DND-41 (cell line): ENCODE results near the gene DNAH10.

Experiments used
- ATAC-seq: fragments of 200-7000 bp; cut with Tn5 transposase; 3 replicates; pipeline ENCODE4 v1.9.1; 2021; ENCODE audit warnings: low read depth; ENCODE audit not compliant: insufficient read depth
- DNase-seq: peaks from one replicate; pipeline ENCODE4 v3.0.0-alpha.2; 2020
- H2AFZ ChIP-seq: 2 replicates; pipeline ENCODE4 v1.6.0; 2012; ENCODE audit warnings: low read depth, low read length
- H3K27ac ChIP-seq: 2 replicates; pipeline ENCODE4 v1.5.1; 2012; ENCODE audit warnings: low read length, inconsistent platforms
- H3K27me3 ChIP-seq: fragments of 200-600 bp; sonication (generic); 2 replicates; pipeline ENCODE4 v1.6.0; 2012; ENCODE audit warnings: low read length, mild to moderate bottlenecking, inconsistent platforms; ENCODE audit not compliant: insufficient read depth, poor library complexity
- H3K36me3 ChIP-seq: 2 replicates; pipeline ENCODE4 v1.5.1; 2012; ENCODE audit warnings: low read length, inconsistent platforms; ENCODE audit not compliant: insufficient read depth
- H3K4me1 ChIP-seq: 2 replicates; pipeline ENCODE4 v1.5.1; 2012; ENCODE audit warnings: mild to moderate bottlenecking, low read length; ENCODE audit not compliant: insufficient read depth
- H3K4me2 ChIP-seq: 2 replicates; pipeline ENCODE4 v1.6.0; 2012; ENCODE audit warnings: mild to moderate bottlenecking, moderate library complexity, low read length, inconsistent platforms; ENCODE audit not compliant: insufficient read depth
- H3K4me3 ChIP-seq, 2 experiments: fragments of 200-600 bp in 1 of 2; shearing (Covaris generic) in 1 of 2; 2 replicates each; pipeline ENCODE4 v1.5.1; 2012 to 2016; ENCODE audit warnings: inconsistent platforms in 2 of 2, low read length in 2 of 2, mild to moderate bottlenecking in 2 of 2, low read depth in 1 of 2, moderate library complexity in 1 of 2
- H3K79me2 ChIP-seq: 2 replicates; pipeline ENCODE4 v1.6.0; 2012; ENCODE audit warnings: low read length, inconsistent platforms; ENCODE audit not compliant: insufficient read depth
- H3K9ac ChIP-seq: 2 replicates; pipeline ENCODE4 v1.6.0; 2012; ENCODE audit warnings: low read depth, mild to moderate bottlenecking, inconsistent platforms, low read length, moderate library complexity
- H3K9me3 ChIP-seq: 2 replicates; pipeline ENCODE4 v1.5.1; 2012; ENCODE audit warnings: low read length, moderate library complexity, mild to moderate bottlenecking, inconsistent platforms; ENCODE audit not compliant: insufficient read depth, severe bottlenecking
- H4K20me1 ChIP-seq: 2 replicates; pipeline ENCODE4 v1.6.0; 2012; ENCODE audit warnings: low read length; ENCODE audit not compliant: insufficient read depth
- EZH2 ChIP-seq: IDR thresholded peaks from 3 replicates; pipeline ENCODE4 v1.6.1; 2012; ENCODE audit warnings: borderline replicate concordance, low read depth, mild to moderate bottlenecking, moderate library complexity, low read length, inconsistent platforms; ENCODE audit not compliant: severe bottlenecking
- TF ChIP-seq, protein P1 (sequence below): IDR thresholded peaks from 2 replicates; pipeline ENCODE4 v1.5.1; 2012; ENCODE audit warnings: borderline replicate concordance, low read length, moderate library complexity, mild to moderate bottlenecking; ENCODE audit not compliant: poor library complexity, severe bottlenecking; ENCODE audit errors: extremely low read depth

The DNAH10 gene

DNA sequence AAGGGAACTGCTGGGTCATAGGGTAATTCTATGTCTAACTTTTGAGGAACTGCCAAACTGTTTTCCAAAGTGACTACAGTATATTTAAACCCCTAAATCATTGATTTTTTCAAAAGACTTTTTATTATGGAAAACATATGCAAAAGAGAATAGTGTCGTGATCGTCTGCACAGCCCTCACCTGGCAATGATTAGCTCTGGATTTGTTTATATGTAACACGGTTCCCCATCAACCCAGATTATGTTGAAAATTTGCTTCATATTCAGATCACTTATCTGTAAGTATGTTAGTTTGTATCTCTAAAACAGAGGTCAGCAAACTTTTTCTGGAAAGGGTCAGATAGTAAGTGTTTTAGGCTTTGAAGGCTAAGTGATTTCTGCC lies 157.9 kb downstream of the DNAH10 start:
- Histone ChIP-seq H3K27me3 (peaks cover 5% of the 10 kb centered on the region), H3K4me2 (no peak overlapping the region)

DNA sequence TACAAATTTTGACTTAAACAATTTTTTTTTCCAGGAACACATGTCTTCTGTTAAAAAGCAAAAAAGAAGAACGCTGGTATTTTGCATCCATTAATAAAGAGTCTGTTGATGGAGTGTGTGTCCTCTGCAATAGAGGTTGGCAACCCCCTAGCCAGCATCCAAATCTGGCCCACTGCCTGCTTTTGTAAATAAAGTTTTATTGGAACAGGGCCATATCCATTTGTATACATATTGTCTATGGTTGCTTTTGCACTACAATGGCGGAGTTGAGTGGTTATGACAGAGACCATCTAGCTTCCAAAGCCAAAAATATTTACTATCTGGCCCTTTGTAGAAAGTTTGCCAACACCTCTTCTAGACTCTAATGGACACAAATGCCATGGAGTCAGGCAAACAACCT lies 160.9 kb downstream of the DNAH10 start:
- peaks cover 5% of the 10 kb centered on the region for H3K27me3 ChIP-seq
- no peaks in the 10 kb centered on the region for H3K4me1 ChIP-seq
- DNase-seq (no peak), ATAC-seq (no peak)
- no peak overlapping the region for H3K4me2 ChIP-seq
- H3K79me2 ChIP-seq, result no peaks in the 10 kb centered on the region
- no peak overlapping the region for H3K4me3 ChIP-seq
- H3K27ac ChIP-seq, result no peak overlapping the region
- no peaks in the 10 kb centered on the region for H3K9me3 ChIP-seq
- no peaks in the 10 kb centered on the region for H3K36me3 ChIP-seq
- no peaks in the 10 kb centered on the region for H4K20me1 ChIP-seq
- H2AFZ ChIP-seq, result no peak overlapping the region
- H3K9ac ChIP-seq, result no peak overlapping the region
- TF ChIP-seq, protein P1, sequence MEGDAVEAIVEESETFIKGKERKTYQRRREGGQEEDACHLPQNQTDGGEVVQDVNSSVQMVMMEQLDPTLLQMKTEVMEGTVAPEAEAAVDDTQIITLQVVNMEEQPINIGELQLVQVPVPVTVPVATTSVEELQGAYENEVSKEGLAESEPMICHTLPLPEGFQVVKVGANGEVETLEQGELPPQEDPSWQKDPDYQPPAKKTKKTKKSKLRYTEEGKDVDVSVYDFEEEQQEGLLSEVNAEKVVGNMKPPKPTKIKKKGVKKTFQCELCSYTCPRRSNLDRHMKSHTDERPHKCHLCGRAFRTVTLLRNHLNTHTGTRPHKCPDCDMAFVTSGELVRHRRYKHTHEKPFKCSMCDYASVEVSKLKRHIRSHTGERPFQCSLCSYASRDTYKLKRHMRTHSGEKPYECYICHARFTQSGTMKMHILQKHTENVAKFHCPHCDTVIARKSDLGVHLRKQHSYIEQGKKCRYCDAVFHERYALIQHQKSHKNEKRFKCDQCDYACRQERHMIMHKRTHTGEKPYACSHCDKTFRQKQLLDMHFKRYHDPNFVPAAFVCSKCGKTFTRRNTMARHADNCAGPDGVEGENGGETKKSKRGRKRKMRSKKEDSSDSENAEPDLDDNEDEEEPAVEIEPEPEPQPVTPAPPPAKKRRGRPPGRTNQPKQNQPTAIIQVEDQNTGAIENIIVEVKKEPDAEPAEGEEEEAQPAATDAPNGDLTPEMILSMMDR, result no peak
- no peak for TF ChIP-seq EZH2

More for the DNA sequence above, 157.9 kb downstream of the DNAH10 start:
- no peaks in the 10 kb centered on the region for H3K36me3 ChIP-seq
- no peak overlapping the region for H2AFZ ChIP-seq
- DNase-seq (no peak), ATAC-seq (no peak)
- TF ChIP-seq, protein P1, result no peak
- no peak for TF ChIP-seq EZH2
- H3K79me2 ChIP-seq, result no peaks in the 10 kb centered on the region
- no peak overlapping the region for H3K9ac ChIP-seq
- no peaks in the 10 kb centered on the region for H3K9me3 ChIP-seq
- H4K20me1 ChIP-seq, result no peaks in the 10 kb centered on the region
- no peak overlapping the region for H3K4me3 ChIP-seq
- H3K27ac ChIP-seq, result no peak overlapping the region
- H3K4me1 ChIP-seq, result no peaks in the 10 kb centered on the region

DNA sequence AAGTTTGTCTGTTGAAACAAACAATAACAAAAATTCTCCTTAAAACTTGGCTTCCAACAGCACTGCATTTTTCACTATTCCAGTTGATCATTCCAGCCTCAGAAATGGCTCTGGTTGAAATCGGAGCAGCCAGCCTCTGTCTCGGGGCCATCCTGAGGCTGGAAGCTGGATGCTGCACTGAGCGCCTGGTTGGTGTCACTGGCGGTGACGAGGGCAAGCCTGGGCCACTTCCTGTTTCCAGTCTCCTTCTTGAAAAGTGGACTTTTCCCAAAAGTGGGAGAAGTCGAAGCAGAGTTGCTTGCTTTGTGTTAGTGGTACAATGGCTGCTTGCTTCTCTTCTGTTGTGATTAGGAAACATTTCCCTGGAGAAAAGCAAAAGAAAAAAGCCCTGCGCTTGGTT lies 161.8 kb downstream of the DNAH10 start:
- H3K27ac ChIP-seq, result no peak overlapping the region
- DNase-seq (no peak), ATAC-seq (no peak)
- no peaks in the 10 kb centered on the region for H3K4me1 ChIP-seq
- H2AFZ ChIP-seq, result no peak overlapping the region
- no peak overlapping the region for H3K9ac ChIP-seq
- no peak for TF ChIP-seq EZH2
- H3K27me3 ChIP-seq, result peaks cover 5% of the 10 kb centered on the region
- no peaks in the 10 kb centered on the region for H4K20me1 ChIP-seq
- H3K9me3 ChIP-seq, result no peaks in the 10 kb centered on the region
- no peak overlapping the region for H3K4me3 ChIP-seq
- H3K79me2 ChIP-seq, result no peaks in the 10 kb centered on the region
- H3K36me3 ChIP-seq, result no peaks in the 10 kb centered on the region
- no peak overlapping the region for H3K4me2 ChIP-seq

DNA sequence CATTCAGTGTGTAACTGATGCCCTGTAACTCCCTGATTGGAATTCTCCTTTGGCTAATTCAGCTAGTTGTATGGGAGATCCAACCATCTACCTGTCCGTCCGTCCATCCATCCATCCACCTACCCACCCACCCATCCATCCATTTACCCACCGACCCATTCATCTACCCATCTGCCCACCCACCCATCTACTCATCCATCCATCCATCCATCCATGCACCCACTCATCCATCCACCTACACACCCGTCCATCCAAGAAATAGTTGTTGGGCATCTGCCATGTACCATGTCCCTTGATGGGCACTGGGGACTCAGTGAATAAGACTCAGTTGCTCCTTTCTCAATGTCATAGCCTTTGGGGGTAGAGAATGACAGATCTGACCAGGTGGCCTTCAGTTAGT lies 162.4 kb downstream of the DNAH10 start:
- no peaks in the 10 kb centered on the region for H3K4me1 ChIP-seq
- DNase-seq (no peak), ATAC-seq (no peak)
- TF ChIP-seq, protein P1, result no peak
- TF ChIP-seq EZH2, result no peak
- H3K27me3 ChIP-seq, result peaks cover 5% of the 10 kb centered on the region
- no peak overlapping the region for H2AFZ ChIP-seq
- H3K36me3 ChIP-seq, result no peaks in the 10 kb centered on the region
- no peak overlapping the region for H3K4me2 ChIP-seq
- no peaks in the 10 kb centered on the region for H3K79me2 ChIP-seq
- no peak overlapping the region for H3K27ac ChIP-seq
- H3K9ac ChIP-seq, result no peak overlapping the region
- no peaks in the 10 kb centered on the region for H3K9me3 ChIP-seq
- H4K20me1 ChIP-seq, result no peaks in the 10 kb centered on the region
- H3K4me3 ChIP-seq, result no peak overlapping the region
